ENCODE measurements around the gene TAP2. TPM values are rescaled to one million over a fixed set of nuclear protein-coding genes. Genes with fewer than 3 reads are reported as not detected.
A peak's percentile ranks its signal among the peaks of the same experiment; 100 is the strongest.

TAP2 gene
- total and polyA plus RNA-seq, 2 donors (not counting 1 experiment from before 2014, with no cell fraction given) = 66.1 to 126 TPM

GRCh38 chr6:32847795-32848194 is 9.3 kb upstream of the TAP2 start:
- no peak overlapping the region for H3K4me3 ChIP-seq (ENCODE audit: control extremely low read depth in 1 of 5, extremely low read depth in 1 of 5, insufficient read depth in 1 of 5, low read depth in 2 of 5, low read length in 4 of 5)
- H3K27ac ChIP-seq (ENCODE audit: low read length in 2 of 2) = peak overlapping the region in 1 of 2 donors; percentile 97
- peak overlapping the region; percentile 73 for H3K4me2 ChIP-seq (replicated peaks; ENCODE audit: low read depth, low read length, poor library complexity, severe bottlenecking)
- TF ChIP-seq EZH2 (IDR thresholded peaks at IDR 0.05; ENCODE audit: borderline replicate concordance, insufficient read depth, low read depth, low read length, poor library complexity, severe bottlenecking) = no peak
- TF ChIP-seq CTCF (IDR thresholded peaks at IDR 0.05) = no peak
- ChIA-PET CTCF (interaction anchor here (1.8 to 11.0 kb wide), 2 partner anchors 9 kb away, joined by 8 to 359 read pairs; partner anchors contain the start of genes PSMB9, TAP1 and TAP2), POLR2A (no interaction called here)
- peaks cover 99% of the 10 kb centered on the region for H3K79me2 ChIP-seq (ENCODE audit: control insufficient read depth, insufficient read depth, low read length)
- Mint-ChIP-seq H3K27ac (peak overlapping the region; percentile 66), H3K4me1 (peaks cover 83% of the 10 kb centered on the region), H3K4me3 (peak overlapping the region; percentile 44), H3K27me3 (no peaks in the 10 kb centered on the region), H3K9me3 (ENCODE audit: insufficient read depth) (no peaks in the 10 kb centered on the region)
- no peak overlapping the region for H2AFZ ChIP-seq (ENCODE audit: insufficient read depth, low read depth, low read length, poor library complexity, severe bottlenecking)
- H3K9me3 ChIP-seq (ENCODE audit: control extremely low read depth in 1 of 3, control insufficient read depth in 2 of 3, insufficient read depth in 1 of 3, low read length in 2 of 3) = no peaks in the 10 kb centered on the region
- peaks cover 25% of the 10 kb centered on the region for H4K20me1 ChIP-seq (ENCODE audit: control insufficient read depth, insufficient read depth, low read length, poor library complexity, severe bottlenecking)
- peaks cover 64 to 77% of the 10 kb centered on the region in 2 donors for H3K4me1 ChIP-seq (ENCODE audit: control insufficient read depth in 2 of 2, insufficient read depth in 2 of 2, low read length in 2 of 2)
- intact Hi-C loops (cut with micrococcal nuclease) = no loop called here
- 93% methylated on average over 8 of the region's 8 CpGs for WGBS (ENCODE audit: insufficient coverage)
- no peak for DNase-seq
- ATAC-seq (ENCODE audit: low read depth) = no peak
- no peak overlapping the region for H3K9ac ChIP-seq (ENCODE audit: low read length)
- H3K27me3 ChIP-seq (replicated peaks in 1 of 4; ENCODE audit: control extremely low read depth in 1 of 4, control insufficient read depth in 3 of 4, insufficient read depth in 4 of 4, low read length in 3 of 4) = no peaks in the 10 kb centered on the region
- peaks cover 18 to 73% of the 10 kb centered on the region in 2 experiments for H3K36me3 ChIP-seq (replicated peaks in 1 of 2; ENCODE audit: control extremely low read depth in 1 of 2, control insufficient read depth in 1 of 2, extremely low read depth in 1 of 2, insufficient read depth in 2 of 2, low read length in 1 of 2)

GRCh38 chr6:32847004-32847403 is 8.5 kb upstream of the TAP2 start:
- Histone ChIP-seq H3K4me2 (replicated peaks; ENCODE audit: low read depth, low read length, poor library complexity, severe bottlenecking) (peak overlapping the region; percentile 73), H3K79me2 (ENCODE audit: control insufficient read depth, insufficient read depth, low read length) (peaks cover 99% of the 10 kb centered on the region)

More at GRCh38 chr6:32847004-32847403, 8.5 kb upstream of the TAP2 start:
- Histone ChIP-seq H3K9me3 (ENCODE audit: control extremely low read depth in 1 of 3, control insufficient read depth in 2 of 3, insufficient read depth in 1 of 3, low read length in 2 of 3) (no peaks in the 10 kb centered on the region), H3K9ac (ENCODE audit: low read length) (no peak overlapping the region), H2AFZ (ENCODE audit: insufficient read depth, low read depth, low read length, poor library complexity, severe bottlenecking) (no peak overlapping the region), H3K4me3 (ENCODE audit: control extremely low read depth in 1 of 5, extremely low read depth in 1 of 5, insufficient read depth in 1 of 5, low read depth in 2 of 5, low read length in 4 of 5) (no peak overlapping the region), H3K27ac (ENCODE audit: low read length in 2 of 2) (peak overlapping the region in 1 of 2 donors; percentile 97), H3K4me1 (ENCODE audit: control insufficient read depth in 2 of 2, insufficient read depth in 2 of 2, low read length in 2 of 2) (peaks cover 68 to 79% of the 10 kb centered on the region in 2 donors), H4K20me1 (ENCODE audit: control insufficient read depth, insufficient read depth, low read length, poor library complexity, severe bottlenecking) (peaks cover 19% of the 10 kb centered on the region), H3K27me3 (replicated peaks in 1 of 4; ENCODE audit: control extremely low read depth in 1 of 4, control insufficient read depth in 3 of 4, insufficient read depth in 4 of 4, low read length in 3 of 4) (no peaks in the 10 kb centered on the region), H3K36me3 (replicated peaks in 1 of 2; ENCODE audit: control extremely low read depth in 1 of 2, control insufficient read depth in 1 of 2, extremely low read depth in 1 of 2, insufficient read depth in 2 of 2, low read length in 1 of 2) (peaks cover 20 to 78% of the 10 kb centered on the region in 2 experiments)
- Mint-ChIP-seq H3K4me3 (peak overlapping the region; percentile 44), H3K27ac (peak overlapping the region; percentile 66), H3K4me1 (peaks cover 83% of the 10 kb centered on the region), H3K9me3 (ENCODE audit: insufficient read depth) (no peaks in the 10 kb centered on the region), H3K27me3 (no peaks in the 10 kb centered on the region)
- ChIA-PET CTCF (interaction anchor here (0.6 to 11.0 kb wide), 4 partner anchors 8 to 1017 kb away, joined by 3 to 359 read pairs (median 30); partner anchors contain the start of genes PSMB9, TAP1 and TAP2), POLR2A (interaction anchor here (3.8 kb wide), 1 partner anchor 125 kb away, joined by 53 read pairs; no protein-coding TSS in a partner anchor)
- intact Hi-C loops (cut with micrococcal nuclease) = no loop called here
- WGBS (ENCODE audit: insufficient coverage) = 97% methylated on average over 6 of the region's 10 CpGs
- TF ChIP-seq EZH2 (IDR thresholded peaks at IDR 0.05; ENCODE audit: borderline replicate concordance, insufficient read depth, low read depth, low read length, poor library complexity, severe bottlenecking) (no peak), CTCF (IDR thresholded peaks at IDR 0.05) (no peak)
- no peak for DNase-seq
- ATAC-seq (ENCODE audit: low read depth) = no peak
